HG03139 (cell line): ENCODE measurements around the gene UTF1.
A peak's percentile ranks its signal among the peaks of the same experiment; 100 is the strongest.

Experiments used
- ATAC-seq: cut with Tn5 transposase; IDR thresholded peaks from one replicate; pipeline ENCODE4 v1.9.1; 2021; ENCODE audit not compliant: unreplicated experiment

UTF1 gene

DNA sequence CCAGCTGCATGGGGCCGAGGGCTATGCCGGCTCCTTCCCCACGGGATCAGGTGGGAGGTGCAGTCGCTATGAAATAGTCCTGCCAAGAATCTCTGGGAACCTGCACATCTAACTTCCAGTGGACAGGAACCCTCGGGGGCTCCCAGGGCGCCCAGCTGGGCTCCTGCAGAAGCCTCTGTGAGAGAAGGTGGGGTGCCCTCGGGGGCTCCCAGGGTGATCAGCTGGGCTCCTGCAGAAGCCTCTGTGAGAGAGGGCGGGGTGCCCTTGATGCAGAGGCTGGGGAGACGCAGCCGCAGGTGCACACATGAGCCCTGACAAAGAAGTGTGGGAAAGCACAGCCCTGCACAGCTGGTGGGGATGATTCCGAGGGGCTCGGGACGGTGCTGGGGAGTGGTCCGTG is 13.6 kb downstream of the UTF1 start:
- no peak for ATAC-seq

DNA sequence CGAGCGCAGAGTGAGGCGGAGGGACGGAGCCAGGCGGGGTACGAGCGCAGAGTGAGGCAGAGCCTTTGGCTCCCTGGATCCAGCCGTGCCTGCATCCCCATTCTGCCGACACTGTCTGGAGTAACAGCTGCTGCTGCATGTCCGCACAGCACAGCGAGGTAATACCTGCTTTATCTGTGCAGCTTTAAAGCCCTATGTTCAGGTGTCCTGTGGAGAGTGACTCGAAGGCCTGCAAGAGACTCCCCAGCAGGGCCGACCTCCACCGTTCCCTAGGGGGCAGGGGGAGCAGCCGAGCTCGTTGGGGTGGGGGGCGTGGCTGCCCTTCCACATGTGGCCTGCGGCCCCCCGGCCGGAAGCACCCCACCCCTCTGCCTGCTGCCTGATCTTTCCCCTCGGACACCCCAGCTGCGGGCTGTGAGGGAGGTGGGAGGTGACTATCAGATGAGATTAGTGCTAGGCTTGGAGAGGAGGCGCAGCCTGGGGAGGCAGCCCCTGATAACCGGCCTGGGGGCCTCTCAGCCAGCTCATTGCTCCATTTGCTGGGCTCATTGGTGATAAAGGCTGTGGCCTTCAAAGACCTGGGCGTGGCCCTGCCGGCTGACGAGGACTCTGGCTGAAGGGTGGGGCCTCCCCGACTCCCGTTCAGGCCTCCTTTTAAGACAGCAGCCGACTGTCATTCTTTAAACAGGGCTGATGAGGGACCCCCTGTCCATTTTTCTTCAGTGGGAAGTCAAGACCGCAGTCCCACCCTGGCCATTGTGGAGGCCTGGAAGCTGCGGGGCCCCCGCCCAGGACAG is 15.6 kb downstream of the UTF1 start:
- no peak for ATAC-seq

GRCh38 chr10:133246236-133246626 is 16.2 kb downstream of the UTF1 start:
- ATAC-seq, result no peak

DNA sequence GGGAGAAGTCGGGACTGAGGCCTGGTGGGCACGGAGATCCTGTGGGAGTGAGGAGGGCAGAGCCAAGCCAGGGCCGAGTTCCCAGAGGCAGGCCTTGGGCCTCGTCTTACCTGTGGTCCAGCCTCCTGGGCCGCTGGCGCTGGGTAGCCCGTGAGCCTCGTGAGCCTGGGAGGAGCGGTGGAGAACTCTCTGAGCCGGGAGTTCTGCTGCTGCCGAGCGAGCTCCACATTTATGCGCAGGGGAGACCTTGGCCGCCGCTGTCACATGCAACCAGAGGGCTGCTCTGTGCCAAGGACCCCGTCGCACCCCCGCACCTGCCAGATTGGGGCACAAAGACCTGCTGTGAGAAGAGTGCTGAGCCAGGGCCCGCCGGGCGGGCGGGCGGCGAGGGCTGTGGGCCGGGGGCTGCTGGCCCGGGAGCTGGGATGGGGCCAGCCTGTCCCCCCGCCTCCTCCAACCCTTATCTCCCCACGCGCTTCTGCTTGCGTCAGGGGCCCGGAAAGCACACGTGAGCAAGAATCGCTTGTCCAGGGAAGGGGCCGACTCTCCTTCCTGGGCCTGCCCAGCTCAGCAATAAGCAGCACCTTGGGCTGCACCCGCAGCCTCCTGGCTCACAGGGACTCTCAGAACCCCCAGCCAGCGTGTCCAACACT is 17.8 kb downstream of the UTF1 start:
- ATAC-seq, result no peak

DNA sequence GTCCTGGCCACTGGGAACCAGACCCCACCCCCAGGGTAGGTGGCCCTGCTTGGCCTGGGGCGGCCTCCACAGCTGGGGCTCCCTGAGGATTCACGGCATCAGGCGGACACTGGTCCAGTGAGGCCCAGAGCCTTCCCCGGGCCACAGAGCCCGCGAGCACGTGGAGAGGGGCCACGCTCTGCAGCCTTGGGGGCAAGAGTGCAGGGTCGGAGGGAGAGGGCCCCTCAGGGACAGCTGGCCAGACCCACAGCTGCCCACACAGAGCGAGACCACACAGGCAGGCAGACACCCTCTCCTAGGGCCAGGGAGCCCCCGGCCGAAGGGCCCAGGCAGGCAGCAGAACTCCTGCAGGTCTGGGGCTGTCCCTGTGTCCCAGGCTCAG is 18.3 kb downstream of the UTF1 start:
- no peak for ATAC-seq

DNA sequence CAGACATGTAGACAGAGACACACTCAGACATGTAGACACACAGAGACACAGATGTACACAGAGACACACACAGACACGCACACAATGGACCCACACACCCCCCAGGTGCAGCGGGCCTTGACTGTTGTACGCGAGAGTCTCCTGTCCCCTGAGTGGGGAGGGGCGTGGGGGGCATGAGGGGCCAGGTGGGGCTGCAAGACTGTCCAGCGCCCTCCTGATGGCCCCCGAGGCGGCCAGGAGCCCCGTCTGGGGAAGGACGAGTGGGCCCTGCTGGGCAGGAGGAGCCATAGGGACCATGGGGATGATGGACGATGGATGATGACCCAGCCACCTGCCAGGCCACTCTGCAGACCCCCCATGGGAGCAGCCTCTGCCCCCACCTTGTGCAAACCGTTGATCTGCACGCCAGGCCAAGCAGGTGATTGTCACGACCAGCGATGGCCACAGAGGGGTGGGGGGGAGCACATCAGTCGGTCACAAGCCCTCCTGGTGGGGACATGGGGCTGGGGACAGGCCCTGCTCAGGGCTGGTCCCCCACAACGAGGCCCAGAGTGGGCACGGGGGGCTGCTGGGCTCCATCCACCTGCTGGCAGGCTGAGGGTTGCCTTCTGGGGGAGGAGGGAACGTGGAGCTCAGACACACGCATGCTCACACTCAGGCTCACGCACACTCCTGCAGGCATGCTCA is 19.2 kb downstream of the UTF1 start:
- no peak for ATAC-seq

DNA sequence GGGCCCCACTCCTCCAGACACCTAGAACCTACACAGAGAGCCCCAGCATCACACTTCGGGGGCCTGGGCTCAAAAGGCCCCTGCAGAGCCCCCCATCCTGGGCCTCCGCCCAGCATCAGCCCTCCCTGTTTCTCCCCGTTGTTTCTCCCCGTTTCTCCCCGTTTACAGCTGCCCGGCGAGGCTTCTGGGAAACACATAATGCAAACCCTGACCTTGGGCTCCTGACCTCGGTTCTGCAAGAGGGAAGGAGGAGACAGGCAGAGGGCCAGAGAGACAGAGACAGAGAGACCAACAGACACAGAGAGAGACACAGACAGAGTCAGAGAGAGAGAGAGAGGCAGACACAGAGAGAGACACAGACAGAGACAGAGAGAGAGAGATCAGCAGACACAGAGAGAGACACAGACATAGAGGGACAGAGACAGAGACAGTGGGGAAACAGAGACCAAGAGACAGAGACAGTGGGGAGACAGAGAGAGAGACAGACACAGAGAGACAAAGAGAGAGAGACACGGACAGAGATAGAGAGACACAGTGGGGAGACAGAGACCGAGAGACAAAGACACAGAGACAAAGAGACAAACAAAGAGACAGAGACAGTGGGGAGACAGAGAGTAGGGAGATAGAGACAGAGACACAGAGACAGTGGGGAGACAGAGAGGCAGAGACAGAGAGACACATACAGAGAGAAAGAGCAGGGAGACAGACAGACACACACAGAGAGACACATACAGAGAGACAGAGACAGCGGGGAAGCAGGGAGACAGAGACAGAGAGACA is 20.1 kb downstream of the UTF1 start:
- ATAC-seq, result no peak

DNA sequence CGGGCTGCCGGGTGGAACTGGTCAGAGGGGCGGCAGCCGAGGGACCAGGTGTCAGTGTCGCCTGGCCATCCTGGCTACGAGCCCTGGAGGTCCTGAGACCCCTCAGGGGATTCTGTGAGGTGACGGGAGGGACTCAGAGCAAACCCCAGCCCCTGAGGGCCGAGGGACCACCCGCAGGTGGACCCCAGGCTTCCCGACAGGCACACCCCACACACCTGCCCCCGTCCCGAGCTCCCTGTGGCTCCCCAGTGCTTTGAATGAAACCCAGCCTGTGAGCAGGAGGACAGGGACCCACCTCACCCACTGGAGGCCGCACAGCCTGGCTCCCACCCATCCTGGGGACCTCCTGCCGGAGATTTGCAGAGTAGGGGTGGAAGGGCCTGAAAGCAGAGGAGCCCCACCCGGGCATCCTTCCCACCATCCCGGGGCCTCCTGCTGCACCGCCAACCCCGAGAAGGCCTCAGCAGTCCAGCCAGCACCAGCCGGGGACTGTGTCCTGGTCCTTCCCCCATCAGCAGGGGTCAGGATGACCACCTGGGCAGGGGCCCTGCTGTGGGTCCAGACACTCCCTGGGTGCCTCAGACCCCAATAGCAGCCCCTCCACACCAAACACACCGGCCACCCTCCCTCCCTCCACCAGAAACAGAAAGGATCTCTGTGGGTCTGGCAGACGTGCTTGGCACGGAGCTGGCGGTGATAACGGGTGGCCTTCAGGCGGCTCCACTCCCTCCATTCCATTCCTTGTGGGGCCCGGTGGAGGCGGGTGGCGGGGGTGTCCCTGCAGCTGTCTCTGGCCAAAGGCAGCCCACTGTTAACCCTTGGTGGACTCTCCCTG is 21.6 kb downstream of the UTF1 start:
- no peak for ATAC-seq

DNA sequence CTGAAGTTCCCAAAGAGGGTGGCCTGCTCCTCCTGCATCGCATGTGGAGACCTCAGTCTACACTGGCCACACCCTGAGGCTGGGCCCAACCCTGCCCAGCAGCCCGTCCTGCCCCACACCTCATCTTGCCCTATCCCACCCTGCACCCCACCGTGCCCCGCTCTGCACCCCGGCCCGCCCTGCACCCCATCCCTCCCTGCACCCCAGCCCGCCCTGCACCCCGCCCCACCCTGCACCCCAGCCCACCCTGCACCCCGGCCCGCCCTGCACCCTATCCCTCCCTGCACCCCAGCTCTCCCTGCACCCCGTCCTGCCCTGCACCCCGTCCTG is 22.2 kb downstream of the UTF1 start:
- ATAC-seq, result no peak

DNA sequence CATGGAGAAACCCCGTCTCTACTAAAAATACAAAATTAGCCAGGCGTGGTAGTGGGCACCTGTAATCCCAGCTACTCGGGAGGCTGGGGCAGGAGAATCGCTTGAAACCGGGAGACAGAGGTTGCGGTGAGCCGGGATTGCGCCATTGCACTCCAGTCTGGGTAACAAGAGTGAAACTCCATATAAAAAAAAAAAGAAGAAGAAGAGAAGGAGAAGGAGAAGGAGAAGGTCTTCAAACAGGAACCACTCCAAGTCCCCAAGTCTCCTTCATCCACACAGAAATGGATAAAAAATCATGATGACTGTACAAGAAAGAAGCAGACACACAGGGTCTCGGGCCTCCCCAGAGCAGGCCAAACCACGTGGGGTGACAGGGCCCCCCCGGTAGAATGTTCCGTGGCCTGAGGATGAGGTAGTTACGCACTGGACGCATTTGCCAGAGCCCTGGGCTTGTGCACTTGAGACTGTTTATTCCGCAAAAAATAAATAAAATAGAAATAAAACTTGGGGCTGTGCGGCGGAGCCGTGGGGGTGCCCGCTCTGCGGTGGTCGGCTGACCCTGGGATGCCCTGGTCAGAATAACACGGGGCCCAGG is 23.4 kb downstream of the UTF1 start:
- ATAC-seq, result no peak

DNA sequence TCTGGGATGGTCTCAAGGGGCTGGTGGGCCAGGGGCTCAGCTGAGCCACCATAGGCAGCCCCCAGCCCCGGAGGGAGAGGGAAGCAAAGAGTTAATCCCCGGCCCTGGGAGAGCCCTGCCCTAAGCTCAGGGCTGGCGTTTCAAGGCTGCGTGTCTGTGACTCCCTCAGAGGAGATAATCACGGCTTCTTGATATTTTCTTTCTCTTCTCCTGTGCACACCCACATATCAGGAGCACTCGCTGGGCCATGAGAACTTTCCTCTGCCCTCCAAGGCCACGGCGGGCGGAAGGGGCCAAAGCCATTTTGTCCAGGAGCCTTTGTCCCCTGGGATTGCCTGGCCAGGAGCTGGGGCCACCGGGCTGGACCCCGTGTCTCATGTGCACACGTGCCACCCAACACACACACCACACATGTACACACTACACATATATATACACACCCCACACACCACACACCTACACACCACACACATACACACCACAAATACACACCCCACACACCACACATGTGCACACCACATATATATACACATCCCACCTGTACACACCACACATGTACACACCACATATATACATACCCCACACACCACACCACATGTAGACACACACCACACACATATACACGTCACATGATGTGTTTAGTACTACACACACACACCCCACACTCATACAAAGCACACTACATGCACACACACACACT is 24.6 kb downstream of the UTF1 start:
- ATAC-seq, result no peak

DNA sequence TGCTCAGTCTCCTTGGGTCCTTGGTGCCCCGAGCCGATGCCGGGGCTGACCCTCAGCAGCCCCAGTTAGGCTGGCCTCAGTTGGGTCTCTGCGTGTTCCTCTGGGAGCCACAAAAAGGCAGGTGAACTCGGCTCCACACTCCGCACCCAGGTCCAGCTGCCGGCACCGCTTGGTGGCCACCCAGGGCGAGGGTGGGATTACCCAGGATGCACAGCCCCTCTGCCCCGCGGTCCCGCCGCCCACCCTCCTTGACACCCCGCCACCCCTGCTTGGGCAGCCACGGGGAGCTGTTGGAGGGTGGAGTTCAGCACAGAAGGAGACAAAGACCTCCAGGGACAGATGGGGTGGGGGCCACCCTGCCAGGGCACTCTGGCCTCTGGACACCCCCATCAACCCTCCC is 25.3 kb downstream of the UTF1 start:
- no peak for ATAC-seq

DNA sequence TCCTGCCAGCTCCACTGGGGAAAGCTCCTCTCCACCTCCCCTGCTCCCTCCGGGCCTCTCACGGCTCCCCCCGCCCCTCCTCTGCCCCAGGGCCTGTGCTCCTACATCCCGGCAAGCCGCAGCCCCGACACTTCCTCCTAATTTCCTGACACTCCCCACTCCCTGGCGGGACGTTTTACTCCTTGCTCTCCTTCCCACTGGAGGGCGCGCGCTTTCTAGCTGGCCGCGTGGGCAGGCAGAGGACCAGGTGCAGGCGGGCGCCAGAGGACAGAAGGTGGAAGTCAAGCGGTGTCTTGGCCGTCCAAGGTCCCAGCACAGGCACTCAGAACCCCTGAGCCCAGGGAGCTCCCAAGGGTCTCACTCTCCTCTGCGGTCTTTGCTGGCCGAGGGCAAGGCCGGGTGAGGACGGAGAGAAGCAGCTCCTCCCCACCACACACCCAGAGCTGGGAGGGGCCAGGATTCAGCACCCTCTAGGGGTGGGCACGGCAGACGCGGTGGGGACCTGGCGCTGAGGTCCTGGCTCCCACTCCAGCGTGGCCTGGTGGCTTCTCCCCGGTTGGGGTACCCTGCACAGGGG is 27.6 kb downstream of the UTF1 start:
- ATAC-seq, result no peak

- ATAC-seq, result no peak
Observed at GRCh38 chr10:133258066-133258817, 28.2 kb downstream of the UTF1 start.

DNA sequence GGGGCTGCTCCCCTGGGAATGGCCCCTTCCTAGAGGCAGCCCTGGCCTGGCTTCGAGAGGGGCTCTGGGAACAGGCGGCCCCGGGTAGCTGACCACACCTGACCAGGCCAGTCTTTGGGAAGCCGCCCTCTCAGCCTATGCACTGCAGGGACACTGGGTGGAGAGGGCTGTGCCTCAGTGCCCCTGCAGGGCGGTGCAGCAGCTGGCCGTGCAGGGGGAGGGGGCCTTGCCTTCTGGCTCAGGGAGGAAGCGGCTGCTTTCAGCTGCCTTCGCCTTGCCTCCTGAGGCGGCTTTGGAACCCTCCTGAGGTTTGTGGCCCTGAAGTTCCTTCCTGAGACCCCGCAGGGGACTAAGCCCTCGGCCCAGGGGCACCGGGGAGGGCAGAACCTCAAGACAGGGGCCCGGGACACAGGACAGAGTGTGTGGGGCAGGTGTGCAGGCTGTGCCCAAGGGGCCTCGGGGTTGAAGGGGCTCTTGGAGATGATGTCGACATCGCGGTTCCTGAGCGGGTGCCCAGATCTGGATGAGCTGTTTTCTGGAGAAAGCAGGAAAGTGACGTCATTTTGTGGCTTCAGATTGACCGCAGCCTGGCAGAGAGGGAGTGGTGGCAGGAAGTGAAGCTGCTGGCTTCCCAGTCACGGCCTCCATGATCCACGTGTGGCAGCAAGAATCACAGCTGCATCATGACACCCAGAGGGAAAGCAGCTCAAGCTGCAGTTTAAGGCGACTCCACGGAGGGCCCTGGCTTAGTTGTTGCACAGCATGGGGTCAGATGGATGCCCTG is 29.0 kb downstream of the UTF1 start:
- ATAC-seq, result no peak

- no peak for ATAC-seq
Observed at GRCh38 chr10:133259602-133259989, 29.6 kb downstream of the UTF1 start.

DNA sequence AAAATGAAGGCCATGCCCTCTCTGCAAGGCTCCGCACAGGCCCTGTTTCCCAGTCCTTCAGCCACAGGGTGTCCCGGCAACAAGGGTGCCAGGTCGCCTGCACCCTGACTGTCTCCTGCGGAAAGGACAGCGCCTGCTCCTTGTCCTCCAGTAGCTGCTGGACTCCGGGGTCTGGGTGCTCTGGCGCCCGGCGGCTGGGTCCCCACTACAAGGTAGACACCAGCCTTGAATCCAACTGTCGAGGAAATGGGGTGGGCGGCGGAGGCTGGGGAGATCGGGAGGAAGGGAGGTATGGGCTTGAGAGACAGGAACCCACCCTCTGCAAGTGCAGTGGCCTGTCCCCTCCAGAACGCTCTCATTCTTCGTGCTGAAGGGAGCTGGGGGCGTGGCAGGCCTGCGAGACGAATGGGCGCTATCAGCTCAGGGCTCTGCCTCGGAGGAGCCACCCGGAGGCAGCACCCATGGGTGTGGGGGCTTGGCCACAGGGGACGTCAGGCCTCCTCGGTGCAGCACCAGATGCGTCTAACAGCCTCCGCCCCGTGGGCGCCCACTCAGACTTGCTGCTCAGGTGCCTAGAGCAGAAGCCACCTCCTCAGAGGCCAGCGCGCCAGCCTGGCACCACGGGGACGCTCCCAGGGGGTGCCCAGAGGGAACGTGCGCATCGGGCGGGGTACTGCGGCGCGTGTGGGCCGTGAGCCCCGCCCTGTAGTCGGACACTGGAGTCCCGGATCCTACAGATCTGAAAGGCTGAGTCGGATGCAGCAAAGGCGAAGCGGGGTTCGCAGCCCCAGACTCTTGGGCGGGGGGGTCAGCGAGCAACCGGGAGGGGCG is 31.1 kb downstream of the UTF1 start:
- ATAC-seq, result peak; percentile 33
